Adrenal gland (tissue), 5 donors: ENCODE data around the gene MTG2.

Experiments used
- POLR2A ChIP-seq, 2 donors: fragments of 450-650 bp; IDR thresholded peaks; one replicate each; pipeline ENCODE4 v1.6.1; 2017; ENCODE audit warnings: antibody characterized with exemption in 2 of 2, mild to moderate bottlenecking in 2 of 2, moderate library complexity in 1 of 2
- TF ChIP-seq, protein P1 (sequence below), 6 experiments: fragments of 450-650 bp in 4 of 6; fragments of 200-600 bp in 2 of 6; sonication (generic) in 1 of 6; IDR thresholded peaks; 1 replicate in 5 of 6; 2 replicates in 1 of 6; pipeline versions ENCODE4 v1.5.1 to v1.8.0; 2016 to 2021; ENCODE audit warnings: antibody characterized with exemption in 6 of 6, mild to moderate bottlenecking in 2 of 6, moderate library complexity in 1 of 6
- donor health status: DM: no; HTN: no; CAD: no.

DNA sequence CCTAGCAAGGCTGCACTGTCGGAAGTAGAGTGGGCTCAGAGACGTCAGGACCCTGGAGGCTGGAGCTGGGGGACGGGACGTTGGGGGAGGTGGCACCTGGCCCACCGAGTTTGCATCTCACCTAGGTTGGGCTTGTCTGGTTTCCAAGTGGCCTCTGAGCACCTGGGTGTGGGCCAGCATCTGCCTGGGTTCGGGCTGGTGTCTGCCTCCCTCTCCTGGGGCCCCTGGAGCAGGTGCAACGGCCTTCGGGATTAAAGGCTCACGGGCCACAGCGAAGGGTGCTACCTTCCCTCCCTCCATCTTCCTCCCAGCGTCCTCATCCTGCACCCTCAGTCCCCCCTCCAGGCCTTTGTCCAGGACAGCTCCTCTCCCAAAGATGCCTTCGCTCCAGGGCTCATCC is 31.2 kb downstream of the MTG2 start:
- TF ChIP-seq, protein P1, sequence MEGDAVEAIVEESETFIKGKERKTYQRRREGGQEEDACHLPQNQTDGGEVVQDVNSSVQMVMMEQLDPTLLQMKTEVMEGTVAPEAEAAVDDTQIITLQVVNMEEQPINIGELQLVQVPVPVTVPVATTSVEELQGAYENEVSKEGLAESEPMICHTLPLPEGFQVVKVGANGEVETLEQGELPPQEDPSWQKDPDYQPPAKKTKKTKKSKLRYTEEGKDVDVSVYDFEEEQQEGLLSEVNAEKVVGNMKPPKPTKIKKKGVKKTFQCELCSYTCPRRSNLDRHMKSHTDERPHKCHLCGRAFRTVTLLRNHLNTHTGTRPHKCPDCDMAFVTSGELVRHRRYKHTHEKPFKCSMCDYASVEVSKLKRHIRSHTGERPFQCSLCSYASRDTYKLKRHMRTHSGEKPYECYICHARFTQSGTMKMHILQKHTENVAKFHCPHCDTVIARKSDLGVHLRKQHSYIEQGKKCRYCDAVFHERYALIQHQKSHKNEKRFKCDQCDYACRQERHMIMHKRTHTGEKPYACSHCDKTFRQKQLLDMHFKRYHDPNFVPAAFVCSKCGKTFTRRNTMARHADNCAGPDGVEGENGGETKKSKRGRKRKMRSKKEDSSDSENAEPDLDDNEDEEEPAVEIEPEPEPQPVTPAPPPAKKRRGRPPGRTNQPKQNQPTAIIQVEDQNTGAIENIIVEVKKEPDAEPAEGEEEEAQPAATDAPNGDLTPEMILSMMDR (IDR thresholded peaks at IDR 0.05), result no peak
- no peak for TF ChIP-seq POLR2A (IDR thresholded peaks at IDR 0.05)
